GM12891 (cell line): ENCODE results near the gene CACNG4.

Source experiments
- POLR2A ChIP-seq: IDR thresholded peaks from 2 replicates; pipeline ENCODE4 v1.6.1; 2011; ENCODE audit warnings: low read depth, low read length, control low read depth
- POLR2AphosphoS5 ChIP-seq: IDR thresholded peaks from 2 replicates; pipeline ENCODE4 v1.6.1; 2011; ENCODE audit warnings: low read depth, low read length, control low read depth
- POU2F2 ChIP-seq: IDR thresholded peaks from 2 replicates; pipeline ENCODE4 v1.6.1; 2011; ENCODE audit warnings: low read depth, mild to moderate bottlenecking, control low read depth, low read length, moderate library complexity
- SPI1 ChIP-seq: IDR thresholded peaks from 2 replicates; pipeline ENCODE4 v1.6.1; 2011; ENCODE audit warnings: low read depth, low read length, control low read depth
- TAF1 ChIP-seq: IDR thresholded peaks from 2 replicates; pipeline ENCODE4 v1.6.1; 2011; ENCODE audit warnings: low read depth, low read length, control low read depth

DNA sequence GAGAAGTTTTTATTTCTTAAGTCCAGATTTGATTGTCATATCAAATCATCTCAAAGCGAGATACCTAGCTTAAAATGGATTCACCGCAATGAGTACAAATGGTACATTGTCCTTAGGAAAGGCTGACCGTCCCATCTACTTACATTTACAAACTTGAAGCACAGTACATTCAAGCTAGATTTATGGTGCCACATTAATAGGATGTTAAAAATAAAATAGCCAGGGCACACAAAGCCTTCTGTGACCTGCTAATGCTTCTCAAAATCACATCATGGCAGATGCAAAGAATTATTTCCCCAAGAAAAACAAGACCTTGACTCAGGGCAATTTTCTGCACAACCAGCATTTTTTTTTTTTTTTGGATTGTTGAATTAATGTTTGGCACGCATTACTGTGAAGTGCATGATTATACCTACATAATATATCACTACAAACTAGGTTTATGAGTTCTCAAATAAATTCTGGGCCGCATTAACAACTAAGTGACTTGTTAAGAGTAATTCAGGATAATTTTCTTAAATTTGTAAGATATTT, 105.2 kb downstream of the CACNG4 start:
- TF ChIP-seq POLR2A (no peak), POLR2AphosphoS5 (no peak), TAF1 (no peak), SPI1 (no peak), POU2F2 (no peak)
